Liver (tissue), 9 donors: ENCODE measurements around the gene TMEM129. TPM values are rescaled to one million over a fixed set of nuclear protein-coding genes. Genes with fewer than 3 reads are reported as not detected.

Experiments used
- DNase-seq: peaks from one replicate; pipeline ENCODE4 v3.0.0-alpha.2; 2017; ENCODE audit warnings: low spot score
- H3K27ac ChIP-seq, 2 donors: one replicate each; pipeline ENCODE4 v1.7.0; 2013; ENCODE audit warnings: inconsistent platforms in 2 of 2, low read length in 2 of 2, control low read depth in 1 of 2, low read depth in 1 of 2, mild to moderate bottlenecking in 1 of 2
- H3K27me3 ChIP-seq, 4 donors: one replicate each; pipeline versions ENCODE4 v1.6.1 to v1.7.0; 2013; ENCODE audit warnings: low read length in 3 of 4, inconsistent platforms in 1 of 4, mild to moderate bottlenecking in 1 of 4, moderate library complexity in 1 of 4; ENCODE audit not compliant: control insufficient read depth in 4 of 4, insufficient read depth in 4 of 4
- H3K36me3 ChIP-seq, 4 donors: one replicate each; pipeline versions ENCODE4 v1.6.1 to v1.7.0; 2013; ENCODE audit warnings: low read length in 3 of 4, mild to moderate bottlenecking in 3 of 4, low read depth in 1 of 4, moderate library complexity in 1 of 4; ENCODE audit not compliant: control insufficient read depth in 4 of 4, insufficient read depth in 3 of 4
- H3K4me1 ChIP-seq, 4 donors: one replicate each; pipeline versions ENCODE4 v1.6.1 to v1.7.0; 2013; ENCODE audit warnings: low read length in 3 of 4, mild to moderate bottlenecking in 3 of 4, moderate library complexity in 1 of 4; ENCODE audit not compliant: control insufficient read depth in 4 of 4, insufficient read depth in 4 of 4
- H3K4me3 ChIP-seq, 3 donors: one replicate each; pipeline versions ENCODE4 v1.6.1 to v1.7.0; 2013; ENCODE audit warnings: low read length in 3 of 3, control low read depth in 1 of 3, low read depth in 1 of 3, mild to moderate bottlenecking in 1 of 3
- H3K9ac ChIP-seq, 2 donors: one replicate each; pipeline ENCODE4 v1.7.0; 2013; ENCODE audit warnings: low read length in 2 of 2, mild to moderate bottlenecking in 2 of 2, moderate library complexity in 2 of 2, control low read depth in 1 of 2, low read depth in 1 of 2
- H3K9me3 ChIP-seq, 4 donors: one replicate each; pipeline versions ENCODE4 v1.6.1 to v1.7.0; 2013; ENCODE audit warnings: low read length in 3 of 4; ENCODE audit not compliant: control insufficient read depth in 4 of 4
- ATF3 ChIP-seq: IDR thresholded peaks from 2 replicates; pipeline ENCODE4 v1.6.1; 2016; ENCODE audit warnings: antibody characterized with exemption
- CTCF ChIP-seq: fragments of 150-350 bp; IDR thresholded peaks from 2 replicates; pipeline ENCODE4 v1.5.1; 2017; ENCODE audit warnings: improper control_type of control experiment, low read depth, low read length; ENCODE audit not compliant: missing input control
- EGR1 ChIP-seq, 2 donors: IDR thresholded peaks; 2 replicates each; pipeline ENCODE4 v1.6.1; 2016 to 2018; ENCODE audit warnings: antibody characterized with exemption in 2 of 2, low read depth in 2 of 2
- FOXA1 ChIP-seq: IDR thresholded peaks from 2 replicates; pipeline ENCODE4 v1.6.1; 2016; ENCODE audit warnings: antibody characterized with exemption
- FOXA2 ChIP-seq: IDR thresholded peaks from 2 replicates; pipeline ENCODE4 v1.6.1; 2016; ENCODE audit warnings: antibody characterized with exemption
- GABPA ChIP-seq, 2 donors: IDR thresholded peaks in 1 of 2; conservative IDR thresholded peaks in 1 of 2; 2 replicates each; pipeline ENCODE4 v1.6.1; 2016; ENCODE audit warnings: antibody characterized with exemption in 2 of 2, mild to moderate bottlenecking in 1 of 2, moderate library complexity in 1 of 2
- HNF4A ChIP-seq, 2 donors: conservative IDR thresholded peaks; 2 replicates each; pipeline ENCODE4 v1.6.1; 2016; ENCODE audit warnings: antibody characterized with exemption in 2 of 2, mild to moderate bottlenecking in 2 of 2
- HNF4G ChIP-seq: IDR thresholded peaks from 2 replicates; pipeline ENCODE4 v1.6.1; 2016; ENCODE audit warnings: antibody characterized with exemption
- JUND ChIP-seq, 2 donors: IDR thresholded peaks; 2 replicates each; pipeline ENCODE4 v1.6.1; 2016; ENCODE audit warnings: antibody characterized with exemption in 2 of 2
- MAX ChIP-seq: IDR thresholded peaks from 2 replicates; pipeline ENCODE4 v1.6.1; 2016; ENCODE audit warnings: antibody characterized with exemption
- NR2F2 ChIP-seq: IDR thresholded peaks from 2 replicates; pipeline ENCODE4 v1.6.1; 2016; ENCODE audit warnings: antibody characterized with exemption
- RAD21 ChIP-seq, 2 donors: IDR thresholded peaks; 2 replicates each; pipeline ENCODE4 v1.6.1; 2016; ENCODE audit warnings: antibody characterized with exemption in 2 of 2, mild to moderate bottlenecking in 2 of 2
- REST ChIP-seq: IDR thresholded peaks from 2 replicates; pipeline ENCODE4 v1.6.1; 2016; ENCODE audit warnings: antibody characterized with exemption, mild to moderate bottlenecking
- RXRA ChIP-seq, 2 donors: IDR thresholded peaks; 2 replicates each; pipeline ENCODE4 v1.6.1; 2017 to 2018; ENCODE audit warnings: antibody characterized with exemption in 2 of 2, mild to moderate bottlenecking in 1 of 2
- SP1 ChIP-seq: IDR thresholded peaks from 2 replicates; pipeline ENCODE4 v1.6.1; 2018; ENCODE audit warnings: antibody characterized with exemption, mild to moderate bottlenecking
- TAF1 ChIP-seq: conservative IDR thresholded peaks from 2 replicates; pipeline ENCODE4 v1.6.1; 2016; ENCODE audit warnings: antibody characterized with exemption, mild to moderate bottlenecking
- YY1 ChIP-seq: IDR thresholded peaks from 2 replicates; pipeline ENCODE4 v1.6.1; 2016; ENCODE audit warnings: antibody characterized with exemption, mild to moderate bottlenecking
- ZBTB33 ChIP-seq: IDR thresholded peaks from 2 replicates; pipeline ENCODE4 v1.6.1; 2016; ENCODE audit warnings: antibody characterized with exemption
- whole genome bisulfite sequencing: extraction: QIAGEN DNeasy Blood & Tissue Kit; methylation state at CpG from one replicate; pipeline ENCODE4 v1.1.7; 2013; 5-methylcytosine and 5-hydroxymethylcytosine counted together
- polyA plus RNA-seq, 2 donors: library from polyadenylated mRNA; stranded (reverse) in 1 of 2; unstranded in 1 of 2; fragments of 200-250 nt in 1 of 2; fragments of >200 nt in 1 of 2; fragmentation: Nextera tagmentation in 1 of 2; extraction: Ambion mirVana in 1 of 2; gene quantifications; one replicate each; pipeline versions ENCODE4 v1.2.1 to v1.2.3, GENCODE V29; 2013 to 2015
- total RNA-seq, 2 donors: library from RNA; depleted of rRNA; stranded (reverse); fragments of >200 nt; gene quantifications; one replicate each; pipeline ENCODE4 v1.2.3, GENCODE V29; 2014
- donor health status: healthy.
- donor health status: healthy.
- donor health status: healthy.
- donor health status: healthy.
- donor health status: healthy.

The TMEM129 gene
- total and polyA plus RNA-seq, 4 donors, result 12.2 to 37.0 (median 21.8) TPM

- Histone ChIP-seq H3K36me3 (peaks cover 19 to 54% (median 27%) of the 10 kb centered on the region in 4 donors), H3K27me3 (no peaks in the 10 kb centered on the region), H3K4me3 (no peak overlapping the region), H3K4me1 (peaks cover 0 to 4% (median 0%) of the 10 kb centered on the region in 4 donors), H3K9me3 (no peaks in the 10 kb centered on the region), H3K9ac (no peak overlapping the region), H3K27ac (no peak overlapping the region)
- no peak for DNase-seq
- no peak for TF ChIP-seq SP1
- no peak for TF ChIP-seq FOXA1
- TF ChIP-seq YY1, result no peak
- no peak for TF ChIP-seq GABPA (IDR thresholded peaks at IDR 0.05 in 1 of 2, conservative IDR thresholded peaks at IDR 0.05 in 1 of 2)
- TF ChIP-seq NR2F2, result no peak
- TF ChIP-seq RXRA (IDR thresholded peaks at IDR 0.05), result no peak
- no peak for TF ChIP-seq RAD21 (IDR thresholded peaks at IDR 0.05)
- TF ChIP-seq JUND (IDR thresholded peaks at IDR 0.05), result no peak
- no peak for TF ChIP-seq HNF4G
- no peak for TF ChIP-seq CTCF
- TF ChIP-seq FOXA2, result no peak
- no peak for TF ChIP-seq ATF3
- no peak for TF ChIP-seq TAF1
- no peak for TF ChIP-seq REST
- no peak for TF ChIP-seq MAX
- TF ChIP-seq EGR1 (IDR thresholded peaks at IDR 0.05; ENCODE audit: low read depth in 2 of 2), result no peak
- TF ChIP-seq HNF4A (conservative IDR thresholded peaks at IDR 0.05), result no peak
- no peak for TF ChIP-seq ZBTB33
- WGBS, result 92% methylated on average over 5 of the region's 5 CpGs
Observed at GRCh38 chr4:1695913-1696312, 25.2 kb downstream of the TMEM129 start.
